HepG2 (cell line): ENCODE data around the gene COL27A1.

ENCODE experiments used
- RERE ChIP-seq: IDR thresholded peaks from 2 replicates; pipeline ENCODE4 v1.6.1; 2016; ENCODE audit warnings: low read depth, missing genetic modification reagents, missing compliant biosample characterization
- SP2 ChIP-seq: sonication (generic); formaldehyde crosslinking; IDR thresholded peaks from 2 replicates; pipeline ENCODE4 v1.5.1; 2020; ENCODE audit warnings: mild to moderate bottlenecking, missing genetic modification reagents
- TF ChIP-seq, protein P1 (sequence below): IDR thresholded peaks from 2 replicates; pipeline ENCODE4 v1.4.0; 2020; ENCODE audit warnings: mild to moderate bottlenecking, missing genetic modification reagents

DNA sequence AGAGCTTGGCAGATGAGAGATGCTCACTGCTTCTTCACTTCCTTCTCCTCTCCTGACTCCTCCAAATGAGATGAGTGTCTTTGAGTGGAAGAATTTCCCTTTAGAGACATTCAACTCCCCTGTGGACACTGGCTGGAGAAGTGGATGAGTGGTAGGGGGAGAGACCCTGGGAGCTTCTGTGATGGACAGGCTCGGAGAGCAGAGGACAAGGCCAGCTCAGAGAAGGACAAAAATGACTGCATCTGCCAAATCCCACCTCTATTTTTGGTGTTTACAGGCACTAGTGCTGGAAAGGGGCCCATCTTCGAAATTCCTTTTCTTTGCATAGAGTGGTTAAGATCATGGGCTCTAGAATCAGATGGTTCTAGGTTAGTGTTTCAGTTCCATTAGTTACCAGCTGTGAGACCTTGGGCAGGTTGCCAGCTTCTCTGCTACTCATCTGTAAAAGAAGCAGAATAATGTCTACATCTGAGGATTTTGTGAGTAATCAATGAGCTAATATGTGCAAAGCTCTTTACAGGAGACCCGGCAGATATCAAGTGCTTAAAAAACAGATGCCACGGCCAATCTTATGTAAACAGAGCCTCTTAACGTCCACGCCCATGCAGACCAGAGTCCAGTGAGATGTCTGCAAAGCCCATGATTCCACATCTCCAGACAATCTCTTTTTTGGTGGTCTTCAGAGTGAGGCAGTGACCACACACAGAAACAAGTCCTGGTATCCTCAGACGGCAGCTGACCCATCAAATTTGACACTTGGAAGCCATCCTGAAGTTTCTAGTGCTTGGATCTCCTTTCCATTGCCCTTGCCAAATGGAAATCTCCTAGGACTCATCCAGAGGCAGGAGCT is 13.6 kb upstream of the COL27A1 start:
- TF ChIP-seq RERE (CRISPR knock-in tag) (peak; percentile 18; the same call in 1 of the 2 replicates), SP2 (CRISPR knock-in tag) (no peak)
- TF ChIP-seq, protein P1, sequence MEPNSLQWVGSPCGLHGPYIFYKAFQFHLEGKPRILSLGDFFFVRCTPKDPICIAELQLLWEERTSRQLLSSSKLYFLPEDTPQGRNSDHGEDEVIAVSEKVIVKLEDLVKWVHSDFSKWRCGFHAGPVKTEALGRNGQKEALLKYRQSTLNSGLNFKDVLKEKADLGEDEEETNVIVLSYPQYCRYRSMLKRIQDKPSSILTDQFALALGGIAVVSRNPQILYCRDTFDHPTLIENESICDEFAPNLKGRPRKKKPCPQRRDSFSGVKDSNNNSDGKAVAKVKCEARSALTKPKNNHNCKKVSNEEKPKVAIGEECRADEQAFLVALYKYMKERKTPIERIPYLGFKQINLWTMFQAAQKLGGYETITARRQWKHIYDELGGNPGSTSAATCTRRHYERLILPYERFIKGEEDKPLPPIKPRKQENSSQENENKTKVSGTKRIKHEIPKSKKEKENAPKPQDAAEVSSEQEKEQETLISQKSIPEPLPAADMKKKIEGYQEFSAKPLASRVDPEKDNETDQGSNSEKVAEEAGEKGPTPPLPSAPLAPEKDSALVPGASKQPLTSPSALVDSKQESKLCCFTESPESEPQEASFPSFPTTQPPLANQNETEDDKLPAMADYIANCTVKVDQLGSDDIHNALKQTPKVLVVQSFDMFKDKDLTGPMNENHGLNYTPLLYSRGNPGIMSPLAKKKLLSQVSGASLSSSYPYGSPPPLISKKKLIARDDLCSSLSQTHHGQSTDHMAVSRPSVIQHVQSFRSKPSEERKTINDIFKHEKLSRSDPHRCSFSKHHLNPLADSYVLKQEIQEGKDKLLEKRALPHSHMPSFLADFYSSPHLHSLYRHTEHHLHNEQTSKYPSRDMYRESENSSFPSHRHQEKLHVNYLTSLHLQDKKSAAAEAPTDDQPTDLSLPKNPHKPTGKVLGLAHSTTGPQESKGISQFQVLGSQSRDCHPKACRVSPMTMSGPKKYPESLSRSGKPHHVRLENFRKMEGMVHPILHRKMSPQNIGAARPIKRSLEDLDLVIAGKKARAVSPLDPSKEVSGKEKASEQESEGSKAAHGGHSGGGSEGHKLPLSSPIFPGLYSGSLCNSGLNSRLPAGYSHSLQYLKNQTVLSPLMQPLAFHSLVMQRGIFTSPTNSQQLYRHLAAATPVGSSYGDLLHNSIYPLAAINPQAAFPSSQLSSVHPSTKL: peak; percentile 80
